ENCODE results near the gene SLC12A8.
A peak's percentile ranks its signal among the peaks of the same experiment; 100 is the strongest.

Gene SLC12A8

DNA sequence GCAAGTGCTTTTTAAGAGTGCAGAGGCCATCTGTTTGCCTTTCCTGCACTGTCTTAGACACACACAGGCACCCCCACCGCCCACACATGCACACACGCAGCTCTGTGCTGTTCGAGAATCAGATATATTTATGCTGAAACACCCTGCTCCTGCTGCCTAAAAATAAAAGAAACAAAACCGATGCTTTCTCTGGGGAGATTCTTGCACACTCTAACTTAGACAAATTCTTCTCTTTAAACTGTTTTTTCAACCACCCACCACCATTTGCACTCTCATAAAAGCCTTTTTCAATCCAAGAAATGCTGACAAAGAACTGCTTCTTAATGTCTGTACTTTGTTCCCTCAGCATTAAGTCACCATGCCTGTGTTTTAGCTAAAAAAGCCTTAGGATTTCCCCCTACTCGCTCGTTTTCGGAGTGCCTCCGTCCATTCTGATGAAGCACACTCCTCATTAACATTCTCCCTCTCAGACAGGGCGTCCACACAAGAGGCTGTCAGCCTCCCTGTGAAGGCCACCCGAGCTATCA, 26.2 kb downstream of the SLC12A8 start:
- DNase-seq, result no peak

DNA sequence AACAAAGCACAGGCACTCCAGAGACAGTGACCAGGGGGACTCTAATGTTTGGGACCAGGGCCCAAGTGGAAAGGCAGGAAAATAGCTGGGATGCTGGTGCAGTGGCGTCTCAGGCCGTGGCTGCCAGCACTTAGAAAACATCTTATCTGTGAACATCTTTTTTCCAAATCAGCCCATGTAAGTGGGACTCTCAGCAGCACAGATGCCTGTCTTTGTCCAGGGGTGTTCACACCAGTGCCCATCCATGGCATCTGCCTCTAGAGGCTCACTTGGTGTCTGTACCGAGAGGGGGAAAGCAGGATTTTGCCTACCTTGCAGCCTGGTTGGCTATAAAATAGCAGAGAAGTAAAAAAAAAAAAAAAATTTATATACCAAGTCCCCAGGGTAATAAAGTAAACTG, 26.7 kb downstream of the SLC12A8 start:
- no peak for DNase-seq

DNA sequence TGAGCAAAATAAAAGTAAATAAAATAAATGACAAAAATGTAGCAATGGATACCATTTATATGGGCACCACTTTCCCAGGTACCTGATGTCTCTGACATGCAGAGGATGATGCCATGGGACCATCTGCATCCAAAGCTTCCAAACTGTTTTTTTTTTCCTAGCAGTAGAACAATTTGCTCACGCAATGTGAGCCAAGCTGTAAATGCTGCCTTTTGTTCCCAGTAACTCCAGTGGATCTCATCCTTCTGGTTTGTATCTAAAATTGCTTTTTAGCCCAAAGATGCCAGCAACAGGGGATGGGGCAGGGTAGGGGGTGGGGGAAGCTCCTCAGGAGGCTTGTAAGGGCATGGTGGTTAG, 32.7 kb downstream of the SLC12A8 start:
- DNase-seq, result no peak

DNA sequence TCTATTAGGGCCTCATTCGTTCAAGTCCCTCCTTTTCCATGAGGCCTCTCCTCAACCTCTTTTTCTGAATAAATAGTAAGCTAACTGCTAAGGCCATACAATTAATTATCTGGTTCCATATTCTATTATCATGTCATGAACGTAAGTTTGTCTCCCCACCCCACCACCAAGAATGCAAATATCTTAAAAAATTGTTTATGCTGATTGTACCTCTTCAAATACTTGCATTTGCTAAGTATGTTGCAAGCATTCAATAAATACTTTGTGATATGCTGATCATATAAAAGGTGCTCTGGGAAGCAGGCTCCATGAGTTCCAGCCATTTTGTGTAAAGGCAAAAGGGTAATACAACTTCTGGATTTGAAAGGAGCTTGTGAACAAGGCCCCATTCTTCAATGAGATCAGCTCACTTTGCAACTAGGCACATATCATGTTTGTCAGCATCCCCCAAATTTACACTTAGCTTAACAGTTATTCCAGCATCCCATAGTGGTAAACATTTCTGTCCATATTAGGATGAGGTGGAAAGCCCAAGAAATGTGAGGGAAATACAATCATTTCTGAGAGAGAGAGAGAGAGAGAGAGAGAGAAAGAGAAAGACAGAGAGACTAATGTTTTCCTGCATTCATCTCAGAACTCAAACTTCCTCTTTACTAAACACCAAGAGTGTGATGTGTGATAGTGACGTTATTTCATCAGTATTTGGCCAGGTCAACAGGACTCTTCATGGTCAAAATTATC, 33.2 kb downstream of the SLC12A8 start:
- no peak for DNase-seq

DNA sequence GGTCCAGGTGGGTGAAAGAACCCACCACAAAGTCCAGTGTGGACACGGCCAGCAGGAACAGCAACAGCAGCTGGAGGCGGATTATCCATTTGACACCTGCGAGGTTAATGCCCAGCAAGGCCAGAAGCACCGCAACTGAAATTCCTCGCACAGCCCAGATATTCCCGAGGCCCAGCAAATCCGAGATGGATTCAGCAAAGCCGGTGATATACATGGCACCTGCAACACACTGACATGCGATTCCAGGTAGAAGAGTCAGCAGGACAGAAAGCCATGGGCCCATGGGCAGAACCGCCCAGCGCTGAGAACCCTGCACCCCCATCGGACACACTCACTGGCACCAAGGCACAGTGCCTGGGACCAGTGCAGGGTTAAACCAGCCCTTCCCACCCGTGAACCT, 34.8 kb downstream of the SLC12A8 start:
- no peak for DNase-seq

DNA sequence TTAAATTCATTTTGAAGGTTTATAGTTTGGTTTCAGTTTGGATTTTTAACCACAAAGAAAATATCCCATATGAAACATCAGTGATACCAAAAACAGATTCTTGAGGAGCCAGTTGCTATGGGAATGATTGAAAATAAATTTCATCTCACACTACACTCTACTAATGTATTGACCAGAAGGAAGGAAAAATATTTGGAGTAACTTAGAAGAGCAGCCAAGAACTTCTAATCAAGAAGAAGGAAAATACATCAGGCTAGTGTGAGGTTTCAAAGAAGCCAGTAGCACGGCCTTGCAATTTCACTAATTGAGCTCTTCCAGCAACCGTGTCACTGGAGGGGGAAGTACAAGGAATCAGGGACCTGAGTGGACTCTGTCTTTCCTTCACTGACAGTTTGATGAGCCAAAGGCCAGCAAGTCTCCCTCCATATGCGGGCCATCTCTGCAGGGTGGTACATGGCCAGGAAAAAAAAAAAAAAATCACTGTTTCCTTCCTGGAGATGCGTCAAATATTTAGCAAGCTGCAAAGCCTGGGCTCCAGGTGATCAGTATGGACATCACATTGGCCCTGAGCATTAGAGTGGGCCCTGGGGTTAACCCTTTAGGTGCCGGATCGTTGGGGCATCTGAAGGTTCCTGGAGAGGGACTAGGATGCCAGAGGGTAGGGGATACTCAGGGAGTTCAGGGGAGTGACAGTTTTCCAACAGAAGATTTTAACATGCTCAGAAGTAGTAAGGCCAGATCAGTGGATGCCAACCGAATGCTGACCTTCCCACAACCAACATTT, 37.1 kb downstream of the SLC12A8 start:
- DNase-seq, result no peak

DNA sequence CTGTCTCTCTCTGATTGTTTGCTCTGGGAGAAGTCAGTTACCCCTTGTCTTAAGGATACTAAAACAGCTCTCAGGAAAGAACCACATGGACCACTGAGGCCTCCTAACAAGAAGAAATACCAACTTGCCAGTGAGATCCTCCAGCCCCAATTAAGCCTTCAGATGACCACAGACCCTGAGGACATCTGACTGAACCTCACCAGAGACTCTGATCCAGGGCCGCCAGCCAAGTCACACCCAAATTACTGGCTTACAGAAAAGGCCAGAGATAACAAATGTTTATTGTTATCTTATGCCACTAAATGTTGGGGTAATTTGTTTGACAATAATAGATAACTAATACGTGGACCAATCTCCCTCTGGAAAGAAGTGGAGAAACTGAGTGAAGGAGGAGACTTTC, 40.2 kb downstream of the SLC12A8 start:
- no peak for DNase-seq

DNA sequence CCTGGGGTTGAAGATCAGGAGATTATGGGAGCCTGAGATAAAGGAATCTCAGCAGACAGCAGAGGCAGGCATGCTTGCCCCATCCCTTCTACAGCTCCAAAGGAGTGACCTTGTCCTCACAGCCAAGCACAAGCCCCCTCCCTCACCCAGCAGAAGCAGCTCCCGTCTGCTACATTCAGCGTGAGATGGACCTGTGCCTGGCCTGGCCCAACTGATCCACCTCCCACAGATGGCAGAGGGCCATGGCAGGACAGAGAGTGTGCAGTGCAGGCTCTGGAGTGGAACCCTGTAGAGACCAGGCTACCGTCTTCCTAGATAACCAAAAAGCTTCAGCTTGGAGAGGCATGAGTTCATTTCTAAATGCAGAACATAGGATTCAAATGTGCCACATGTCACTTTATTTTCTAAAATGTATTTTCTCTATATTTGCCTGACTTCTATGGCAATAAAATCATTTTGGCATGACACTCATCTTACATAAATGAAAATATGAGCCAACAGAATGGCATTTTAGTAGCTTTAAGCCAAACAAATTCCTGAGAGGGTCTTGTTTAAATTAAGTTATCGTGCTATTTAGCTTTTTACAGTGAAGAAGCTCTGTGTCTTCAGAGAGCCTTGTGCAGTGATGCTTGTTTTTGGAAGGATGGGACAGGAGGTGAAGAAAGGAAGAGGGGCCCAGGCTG, 43.7 kb downstream of the SLC12A8 start:
- no peak for DNase-seq

DNA sequence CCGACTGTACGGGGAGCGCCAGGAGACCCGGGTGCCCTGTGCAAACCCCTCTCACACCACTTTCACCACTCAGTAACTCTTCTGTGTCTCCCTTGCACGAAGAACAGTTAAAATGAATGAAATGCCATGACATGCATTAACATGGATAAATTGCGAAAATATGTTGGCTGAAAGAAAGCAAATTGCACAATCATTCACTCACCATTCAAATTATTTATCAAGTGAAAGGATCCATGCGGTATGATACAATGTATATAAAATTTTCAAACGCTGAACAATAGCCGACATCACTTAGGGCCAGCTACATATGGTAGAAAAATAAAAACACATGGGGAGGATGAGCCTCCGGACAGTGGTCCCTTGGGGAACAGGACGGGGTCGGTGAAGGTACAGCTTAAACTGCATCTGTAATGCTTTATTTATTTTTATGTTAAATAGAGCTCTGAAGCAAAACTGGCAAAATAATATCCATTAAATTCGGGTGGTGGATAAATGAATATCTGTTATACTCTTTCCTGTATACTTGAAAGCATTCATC, 45.9 kb downstream of the SLC12A8 start:
- no peak for DNase-seq

DNA sequence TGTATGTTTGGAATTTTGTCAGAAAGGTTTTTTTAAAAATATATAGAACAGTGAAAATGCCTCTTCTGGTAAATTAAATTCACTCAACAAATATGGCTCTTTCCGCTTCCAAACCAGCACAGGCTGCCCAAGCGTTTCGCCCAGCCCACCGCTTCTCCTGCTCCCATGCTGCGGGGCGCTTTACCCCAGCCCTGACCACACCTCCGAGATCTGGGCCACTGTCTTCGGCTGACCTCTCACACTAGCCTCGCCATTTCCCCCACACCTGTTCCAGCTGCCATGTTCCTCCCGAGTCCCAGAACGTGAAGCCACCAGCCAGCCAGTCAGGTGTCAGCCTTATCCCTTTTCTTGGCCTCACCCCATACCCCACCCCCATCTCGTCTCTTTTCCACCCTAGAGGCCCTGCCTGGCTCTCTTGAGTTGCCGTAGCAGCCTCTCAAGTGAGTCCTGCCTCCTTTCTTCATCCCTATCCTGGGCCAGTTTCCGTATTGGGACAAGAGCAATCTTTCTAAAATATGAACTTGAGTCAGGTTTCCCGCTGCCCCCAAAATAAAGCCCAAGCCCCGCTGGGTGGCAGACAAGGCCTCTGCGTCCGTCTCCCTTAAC, 46.5 kb downstream of the SLC12A8 start:
- DNase-seq, result no peak

DNA sequence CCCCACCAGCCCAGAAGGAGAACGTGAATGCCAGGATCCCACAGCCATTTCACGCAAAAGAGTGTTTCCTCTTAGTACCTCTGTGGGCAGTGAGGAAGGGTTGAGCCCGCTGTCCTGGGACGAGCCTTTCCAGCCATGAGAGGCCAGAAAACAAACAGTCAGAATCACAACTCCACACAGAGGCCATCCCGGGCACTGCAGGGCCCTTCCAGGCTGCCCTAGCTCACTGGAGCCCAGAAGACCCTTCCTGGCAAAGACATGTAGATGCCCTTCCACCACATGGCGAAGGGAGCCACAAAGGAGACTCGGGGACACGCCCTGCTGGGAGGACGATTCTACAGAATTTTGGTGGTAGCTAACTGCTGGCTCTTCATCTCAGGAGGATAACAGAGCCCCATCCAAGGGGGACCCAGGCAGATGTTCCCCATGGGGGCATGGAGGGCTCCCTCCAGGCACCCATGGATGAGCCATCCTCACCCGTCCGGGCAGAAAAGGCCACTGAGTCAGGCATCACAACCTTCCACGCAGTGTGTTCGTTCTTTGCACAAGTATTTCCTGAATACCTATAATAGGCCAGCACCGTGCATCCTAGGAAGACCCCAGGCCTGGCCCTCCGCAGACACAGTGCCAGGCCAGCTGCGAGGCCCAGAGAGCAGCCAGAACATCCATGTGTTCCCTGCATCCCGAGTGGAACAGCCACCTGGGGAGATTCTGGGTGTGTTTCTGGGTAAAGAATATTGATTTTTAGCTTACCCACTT, 47.2 kb downstream of the SLC12A8 start:
- DNase-seq, result peak; percentile 19

DNA sequence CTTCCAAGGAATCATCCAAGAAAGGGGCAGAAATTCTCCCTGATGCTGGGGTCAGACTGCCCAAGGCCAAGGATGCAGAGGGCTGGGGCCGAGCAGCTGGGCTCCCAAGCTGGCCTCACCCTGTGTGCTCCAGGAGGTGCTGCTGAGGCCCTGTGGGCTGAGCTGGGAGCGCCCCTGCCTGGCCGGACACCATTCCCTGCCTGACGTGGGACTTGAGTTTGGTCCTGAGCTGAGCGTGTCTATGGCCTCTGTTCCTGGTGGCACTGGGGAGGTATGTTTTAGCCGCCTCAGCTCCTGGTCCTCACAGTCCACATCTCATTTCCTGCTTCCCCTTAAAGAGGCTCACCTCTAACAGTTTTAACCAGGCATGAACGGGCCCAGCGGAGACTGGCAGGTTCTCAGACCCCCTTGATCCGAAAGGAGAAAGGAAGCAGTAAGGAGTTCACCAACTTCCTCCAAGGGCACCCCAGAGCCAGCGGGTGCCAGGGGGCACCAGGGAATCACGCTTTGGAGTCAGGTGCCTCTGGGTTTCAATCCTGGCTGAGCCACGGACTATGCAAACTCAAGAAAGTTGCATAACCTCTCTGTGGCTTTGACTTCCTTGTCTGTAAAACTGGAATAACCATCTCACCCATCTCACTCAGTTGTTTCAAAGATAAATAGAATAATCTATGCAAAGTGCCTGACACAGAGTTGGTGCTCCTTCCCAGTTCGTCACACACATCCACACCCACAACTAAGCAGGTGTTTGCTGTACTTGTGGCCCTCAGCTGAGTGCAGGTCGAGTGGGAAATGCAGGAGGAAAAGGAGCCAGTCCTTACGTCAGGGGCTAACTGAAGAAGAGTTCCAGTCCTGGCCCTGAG, 48.6 kb downstream of the SLC12A8 start:
- DNase-seq, result no peak

DNA sequence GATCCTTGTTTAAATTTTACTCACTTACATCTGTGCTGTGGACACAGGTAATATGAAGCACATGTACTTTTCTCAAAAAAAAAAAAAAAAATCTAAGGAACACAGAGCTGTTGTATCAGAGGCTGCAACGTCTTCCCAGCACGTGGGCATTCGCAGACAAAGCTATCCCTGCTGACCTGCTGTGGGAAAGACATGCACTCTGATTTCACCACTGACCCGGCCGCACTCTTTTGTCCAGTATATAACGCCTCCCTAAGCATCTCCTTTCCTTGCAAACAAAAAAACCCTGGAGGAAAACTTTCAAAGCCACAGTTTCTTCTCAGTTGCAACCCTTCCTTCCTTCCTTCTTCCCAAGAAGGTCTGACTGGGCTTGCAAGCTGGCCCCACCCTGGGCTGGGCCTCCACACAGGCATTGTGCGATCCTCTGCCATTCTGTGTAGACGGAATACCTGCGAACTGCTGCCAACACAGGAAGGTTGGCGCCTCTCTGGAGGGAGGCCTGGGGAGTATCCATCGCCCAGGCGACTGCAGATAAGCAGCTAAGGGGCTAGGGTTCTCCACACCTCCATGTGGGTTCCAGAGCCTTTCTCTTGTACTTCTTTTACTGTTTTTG, 50.8 kb downstream of the SLC12A8 start:
- no peak for DNase-seq

DNA sequence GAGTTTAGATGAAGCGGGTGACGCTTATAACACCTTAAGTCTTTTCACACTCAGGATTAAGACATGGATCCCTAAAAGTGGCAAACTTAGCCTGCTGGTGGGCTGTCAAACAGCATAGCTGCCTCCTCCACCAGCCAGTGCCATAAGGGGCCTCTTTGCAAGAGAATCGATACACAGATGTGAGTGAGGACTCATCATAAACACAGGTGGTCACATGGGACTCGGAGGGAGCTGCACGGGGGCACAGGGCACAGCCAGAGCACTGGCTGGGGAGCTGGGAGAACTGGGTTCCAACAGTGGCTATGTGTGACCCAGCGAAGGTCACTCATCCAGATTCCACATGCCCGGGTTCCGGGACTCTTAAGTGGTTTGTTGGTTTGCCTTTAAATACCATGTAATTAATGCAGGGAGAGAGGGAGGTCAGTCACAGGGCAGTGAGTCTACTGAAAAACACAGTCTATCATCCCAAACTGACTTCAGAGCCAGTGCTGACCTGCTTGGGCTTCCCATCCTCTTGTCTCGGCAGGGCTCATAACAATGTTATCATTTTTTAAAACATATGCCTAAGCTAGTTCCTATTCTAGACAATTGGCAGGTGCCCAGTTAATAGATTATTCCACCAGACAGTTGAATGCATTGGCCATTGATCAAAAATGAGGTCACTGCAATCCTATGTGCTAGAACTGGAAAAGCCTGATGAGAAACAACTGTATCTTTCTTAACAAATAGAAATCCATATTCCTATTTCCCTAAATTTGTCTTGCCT, 51.8 kb downstream of the SLC12A8 start:
- DNase-seq, result no peak

DNA sequence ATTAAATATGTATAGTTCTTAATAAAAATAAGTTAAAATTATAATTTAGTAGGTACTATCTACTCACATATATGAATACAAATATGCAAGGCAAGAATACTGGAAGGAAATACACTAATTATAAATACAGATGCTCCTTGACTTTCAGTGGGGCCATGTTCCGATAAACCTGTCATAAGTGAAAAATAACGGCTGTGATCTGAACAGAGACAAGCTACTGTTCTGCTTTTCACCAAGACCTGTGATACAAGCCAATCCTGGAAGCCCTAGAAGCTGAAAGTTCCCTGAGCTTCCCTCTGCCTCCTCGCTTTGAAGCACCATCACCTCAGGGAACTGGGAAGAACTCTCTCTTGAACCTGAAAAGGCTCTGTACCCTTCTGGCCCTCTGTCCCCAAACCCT, 55.4 kb downstream of the SLC12A8 start:
- no peak for DNase-seq

DNA sequence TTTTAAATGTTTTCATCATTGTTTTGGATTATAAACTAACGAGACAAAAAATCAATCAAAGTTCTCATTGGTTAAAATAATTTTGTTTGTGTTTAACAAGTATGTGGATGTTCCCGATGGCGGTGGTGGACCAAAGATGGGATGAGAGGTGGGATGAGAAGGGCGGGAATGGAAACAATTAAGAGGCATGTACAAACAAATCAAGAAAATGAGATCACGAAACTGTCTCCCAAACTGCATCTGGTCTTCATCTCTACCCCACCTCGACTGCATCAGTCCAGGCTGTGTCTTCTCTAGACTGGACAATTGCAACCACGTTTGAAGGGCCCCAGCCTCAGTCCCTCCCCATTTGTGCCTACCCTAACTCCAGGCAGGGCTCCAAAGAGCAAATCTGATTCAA, 56.1 kb downstream of the SLC12A8 start:
- DNase-seq, result no peak

DNA sequence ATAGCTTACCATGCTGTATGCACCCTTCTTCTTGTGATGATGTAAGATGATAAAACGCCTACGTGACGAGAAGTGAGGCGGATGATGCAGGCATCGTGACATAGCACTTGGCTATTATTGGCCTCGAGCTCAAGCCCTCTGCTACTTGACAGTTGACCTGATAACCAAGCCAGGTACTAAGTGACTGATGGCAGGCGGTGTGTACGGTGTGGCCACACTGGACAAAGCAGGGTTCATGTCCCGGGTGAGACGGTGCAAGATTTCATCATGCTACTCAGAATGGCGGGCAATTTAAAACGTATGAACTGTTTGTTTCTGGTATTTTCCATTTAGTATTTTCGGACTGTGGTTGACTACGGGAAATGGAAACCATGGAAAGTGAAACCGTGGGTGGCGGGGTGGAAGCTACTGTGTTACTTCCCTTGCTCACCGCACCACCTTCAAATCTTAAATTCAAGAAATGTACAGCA, 57.7 kb downstream of the SLC12A8 start:
- DNase-seq, result no peak

DNA sequence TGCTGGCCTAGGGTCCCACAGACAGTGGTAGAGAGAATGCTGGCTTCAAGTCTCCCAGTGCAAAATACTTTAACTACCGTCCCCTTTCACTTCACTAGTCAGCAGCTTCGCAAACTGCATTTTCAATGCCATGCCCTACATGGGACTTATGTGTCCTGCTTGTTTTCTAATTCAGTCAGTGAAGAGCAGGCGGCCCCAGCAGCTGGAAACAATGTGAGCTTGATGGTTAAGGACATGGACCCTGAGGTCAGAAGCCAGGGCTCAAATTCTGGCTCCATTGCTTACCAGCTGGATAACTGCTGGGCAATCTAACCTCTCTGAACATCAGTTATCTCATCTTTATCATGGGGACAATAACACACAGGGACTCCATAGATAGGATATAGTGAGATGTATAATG, 58.4 kb downstream of the SLC12A8 start:
- DNase-seq, result no peak

DNA sequence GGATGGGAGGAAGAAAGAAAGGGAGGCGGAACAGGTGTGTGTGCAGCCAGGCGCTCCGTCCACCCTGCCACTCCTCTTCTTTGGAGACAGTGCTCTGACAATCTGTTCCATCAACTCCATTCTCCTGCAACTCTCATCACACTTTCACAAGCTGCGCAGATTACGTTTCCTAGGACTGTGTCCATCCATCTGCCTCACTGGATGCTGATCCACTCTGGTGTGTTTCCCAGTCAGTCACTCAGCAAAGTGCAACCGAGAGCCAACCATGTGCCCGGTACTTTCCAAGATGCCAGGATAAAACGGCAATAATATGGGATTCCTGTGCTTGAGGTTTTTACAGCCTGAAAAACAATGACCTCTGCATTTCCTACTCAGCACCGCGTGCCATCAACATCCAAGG, 59.6 kb downstream of the SLC12A8 start:
- no peak for DNase-seq

DNA sequence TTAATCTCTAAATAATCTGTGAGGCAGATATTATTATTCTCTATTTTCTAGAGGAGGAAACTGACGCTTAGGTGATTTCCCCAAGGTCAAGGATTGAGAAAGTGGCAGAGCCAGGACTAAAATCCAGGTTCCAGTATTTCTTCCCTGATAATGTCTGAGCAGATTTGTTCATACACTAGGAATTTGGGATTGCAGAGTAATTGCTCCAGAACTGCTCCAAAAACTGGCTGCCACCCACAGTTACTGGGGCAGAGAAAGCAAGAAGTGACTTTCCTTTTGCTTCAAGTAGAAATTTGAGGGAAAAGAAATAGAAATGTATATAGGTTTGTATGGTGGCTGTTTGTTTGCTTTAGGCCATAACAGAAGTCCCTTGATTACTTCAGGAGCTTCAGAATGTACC, 60.6 kb downstream of the SLC12A8 start:
- DNase-seq, result no peak

Data from kidney glomerular epithelial cell (primary cell).